22Rv1 (cell line): ENCODE results near the gene RGS4.

Experiments
- ZFX ChIP-seq: fragments of 450-650 bp; IDR thresholded peaks from 2 replicates; pipeline ENCODE4 v1.6.1; 2017; ENCODE audit warnings: antibody characterized with exemption, borderline replicate concordance
- TF ChIP-seq, protein P1 (sequence below): fragments of 450-650 bp; IDR thresholded peaks from 2 replicates; pipeline ENCODE4 v1.5.1; 2017; ENCODE audit warnings: mild to moderate bottlenecking

- TF ChIP-seq, protein P1, sequence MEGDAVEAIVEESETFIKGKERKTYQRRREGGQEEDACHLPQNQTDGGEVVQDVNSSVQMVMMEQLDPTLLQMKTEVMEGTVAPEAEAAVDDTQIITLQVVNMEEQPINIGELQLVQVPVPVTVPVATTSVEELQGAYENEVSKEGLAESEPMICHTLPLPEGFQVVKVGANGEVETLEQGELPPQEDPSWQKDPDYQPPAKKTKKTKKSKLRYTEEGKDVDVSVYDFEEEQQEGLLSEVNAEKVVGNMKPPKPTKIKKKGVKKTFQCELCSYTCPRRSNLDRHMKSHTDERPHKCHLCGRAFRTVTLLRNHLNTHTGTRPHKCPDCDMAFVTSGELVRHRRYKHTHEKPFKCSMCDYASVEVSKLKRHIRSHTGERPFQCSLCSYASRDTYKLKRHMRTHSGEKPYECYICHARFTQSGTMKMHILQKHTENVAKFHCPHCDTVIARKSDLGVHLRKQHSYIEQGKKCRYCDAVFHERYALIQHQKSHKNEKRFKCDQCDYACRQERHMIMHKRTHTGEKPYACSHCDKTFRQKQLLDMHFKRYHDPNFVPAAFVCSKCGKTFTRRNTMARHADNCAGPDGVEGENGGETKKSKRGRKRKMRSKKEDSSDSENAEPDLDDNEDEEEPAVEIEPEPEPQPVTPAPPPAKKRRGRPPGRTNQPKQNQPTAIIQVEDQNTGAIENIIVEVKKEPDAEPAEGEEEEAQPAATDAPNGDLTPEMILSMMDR, result no peak
- TF ChIP-seq ZFX, result no peak
Measured at GRCh38 chr1:163068716-163069115, 445 bp upstream of the RGS4 start.
